ENCODE results near the gene BSN. TPM values are rescaled to one million over a fixed set of nuclear protein-coding genes. Genes with fewer than 3 reads are reported as not detected.

The BSN gene
- total RNA-seq, 1 donor from 2014 or later: 0.77 TPM

GRCh38 chr3:49519916-49520385, 34.3 kb upstream of the BSN start:
- no peaks in the 10 kb centered on the region for H3K9me3 Mint-ChIP-seq (ENCODE audit: low read depth)
- H3K27me3 Mint-ChIP-seq (ENCODE audit: low read depth): no peaks in the 10 kb centered on the region
- TF ChIP-seq, protein P1, sequence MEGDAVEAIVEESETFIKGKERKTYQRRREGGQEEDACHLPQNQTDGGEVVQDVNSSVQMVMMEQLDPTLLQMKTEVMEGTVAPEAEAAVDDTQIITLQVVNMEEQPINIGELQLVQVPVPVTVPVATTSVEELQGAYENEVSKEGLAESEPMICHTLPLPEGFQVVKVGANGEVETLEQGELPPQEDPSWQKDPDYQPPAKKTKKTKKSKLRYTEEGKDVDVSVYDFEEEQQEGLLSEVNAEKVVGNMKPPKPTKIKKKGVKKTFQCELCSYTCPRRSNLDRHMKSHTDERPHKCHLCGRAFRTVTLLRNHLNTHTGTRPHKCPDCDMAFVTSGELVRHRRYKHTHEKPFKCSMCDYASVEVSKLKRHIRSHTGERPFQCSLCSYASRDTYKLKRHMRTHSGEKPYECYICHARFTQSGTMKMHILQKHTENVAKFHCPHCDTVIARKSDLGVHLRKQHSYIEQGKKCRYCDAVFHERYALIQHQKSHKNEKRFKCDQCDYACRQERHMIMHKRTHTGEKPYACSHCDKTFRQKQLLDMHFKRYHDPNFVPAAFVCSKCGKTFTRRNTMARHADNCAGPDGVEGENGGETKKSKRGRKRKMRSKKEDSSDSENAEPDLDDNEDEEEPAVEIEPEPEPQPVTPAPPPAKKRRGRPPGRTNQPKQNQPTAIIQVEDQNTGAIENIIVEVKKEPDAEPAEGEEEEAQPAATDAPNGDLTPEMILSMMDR (IDR thresholded peaks at IDR 0.05): no peak
- peaks cover 9% of the 10 kb centered on the region for H3K36me3 Mint-ChIP-seq (ENCODE audit: low read depth)
- no peak overlapping the region for H3K4me3 Mint-ChIP-seq (ENCODE audit: unreplicated experiment)
- no peak for DNase-seq (ENCODE audit: low spot score)
- H3K4me1 Mint-ChIP-seq (ENCODE audit: low read depth): peaks cover 7% of the 10 kb centered on the region
- no peak overlapping the region for H3K27ac Mint-ChIP-seq (ENCODE audit: unreplicated experiment)

- TF ChIP-seq, protein P1 (IDR thresholded peaks at IDR 0.05): no peak
- Mint-ChIP-seq H3K27ac (ENCODE audit: unreplicated experiment) (no peak overlapping the region), H3K4me1 (ENCODE audit: low read depth) (peaks cover 5% of the 10 kb centered on the region), H3K9me3 (ENCODE audit: low read depth) (no peaks in the 10 kb centered on the region), H3K4me3 (ENCODE audit: unreplicated experiment) (no peak overlapping the region), H3K27me3 (ENCODE audit: low read depth) (no peaks in the 10 kb centered on the region), H3K36me3 (ENCODE audit: low read depth) (peaks cover 2% of the 10 kb centered on the region)
- DNase-seq (ENCODE audit: low spot score): no peak
Measured at GRCh38 chr3:49523756-49524747, 30.2 kb upstream of the BSN start.

GRCh38 chr3:49529567-49529966, 24.7 kb upstream of the BSN start:
- H3K4me3 Mint-ChIP-seq (ENCODE audit: unreplicated experiment): no peak overlapping the region

GRCh38 chr3:49530231-49530630, 24.0 kb upstream of the BSN start:
- Mint-ChIP-seq H3K36me3 (ENCODE audit: low read depth) (peaks cover 18% of the 10 kb centered on the region), H3K4me3 (ENCODE audit: unreplicated experiment) (no peak overlapping the region), H3K27me3 (ENCODE audit: low read depth) (no peaks in the 10 kb centered on the region), H3K9me3 (ENCODE audit: low read depth) (no peaks in the 10 kb centered on the region), H3K4me1 (ENCODE audit: low read depth) (no peaks in the 10 kb centered on the region), H3K27ac (ENCODE audit: unreplicated experiment) (no peak overlapping the region)
- TF ChIP-seq, protein P1 (IDR thresholded peaks at IDR 0.05): no peak
- DNase-seq (ENCODE audit: low spot score): no peak

More at GRCh38 chr3:49529567-49529966, 24.7 kb upstream of the BSN start:
- TF ChIP-seq, protein P1 (IDR thresholded peaks at IDR 0.05): no peak
- H3K9me3 Mint-ChIP-seq (ENCODE audit: low read depth): no peaks in the 10 kb centered on the region
- DNase-seq (ENCODE audit: low spot score): no peak
- H3K27me3 Mint-ChIP-seq (ENCODE audit: low read depth): no peaks in the 10 kb centered on the region
- peaks cover 18% of the 10 kb centered on the region for H3K36me3 Mint-ChIP-seq (ENCODE audit: low read depth)
- H3K4me1 Mint-ChIP-seq (ENCODE audit: low read depth): no peaks in the 10 kb centered on the region
- H3K27ac Mint-ChIP-seq (ENCODE audit: unreplicated experiment): peak overlapping the region; percentile 10

DNA sequence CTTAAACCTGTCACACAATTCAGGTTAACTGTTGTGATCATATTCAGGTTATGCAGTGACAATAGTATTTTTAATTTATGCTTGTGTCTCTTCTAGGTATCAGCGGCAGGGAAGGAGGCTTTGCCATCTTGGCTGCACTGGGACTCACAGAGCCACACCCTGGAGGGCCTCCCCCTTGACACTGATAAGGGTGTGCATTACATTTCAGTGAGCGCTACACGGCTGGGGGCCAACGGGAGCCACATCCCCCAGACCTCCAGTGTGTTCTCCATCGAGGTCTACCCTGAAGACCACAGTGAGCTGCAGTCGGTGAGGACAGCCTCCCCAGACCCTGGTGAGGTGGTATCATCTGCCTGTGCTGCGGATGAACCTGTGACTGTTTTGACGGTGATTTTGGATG, 23.6 kb upstream of the BSN start:
- Mint-ChIP-seq H3K4me3 (ENCODE audit: unreplicated experiment) (no peak overlapping the region), H3K27ac (ENCODE audit: unreplicated experiment) (no peak overlapping the region)
- TF ChIP-seq, protein P1 (IDR thresholded peaks at IDR 0.05): no peak

More for the DNA sequence above, 23.6 kb upstream of the BSN start:
- Mint-ChIP-seq H3K4me1 (ENCODE audit: low read depth) (no peaks in the 10 kb centered on the region), H3K9me3 (ENCODE audit: low read depth) (no peaks in the 10 kb centered on the region), H3K36me3 (ENCODE audit: low read depth) (peaks cover 18% of the 10 kb centered on the region), H3K27me3 (ENCODE audit: low read depth) (no peaks in the 10 kb centered on the region)
- no peak for DNase-seq (ENCODE audit: low spot score)

Measured in chondrocyte (in vitro differentiated cells).